H1 (cell line): ENCODE measurements around the gene PTCH2.

ENCODE experiments used
- CREB1 ChIP-seq: IDR thresholded peaks from 2 replicates; pipeline ENCODE4 v1.6.1; 2012; ENCODE audit warnings: inconsistent platforms
- CTCF ChIP-seq, 3 experiments: IDR thresholded peaks; 1 replicate in 2 of 3; 2 replicates in 1 of 3; pipeline versions ENCODE4 v1.5.1 to v1.6.1; 2011; ENCODE audit warnings: low read length in 3 of 3, mild to moderate bottlenecking in 3 of 3, inconsistent platforms in 2 of 3, low read depth in 1 of 3, moderate library complexity in 1 of 3; ENCODE audit not compliant: insufficient read depth in 1 of 3; ENCODE audit errors: control extremely low read depth in 1 of 3
- EGR1 ChIP-seq: IDR thresholded peaks from 2 replicates; pipeline ENCODE4 v1.6.1; 2011; ENCODE audit warnings: low read depth, low read length, borderline replicate concordance
- EP300 ChIP-seq, 2 experiments: IDR thresholded peaks; 1 replicate in 1 of 2; 2 replicates in 1 of 2; pipeline ENCODE4 v1.6.1; 2011 to 2012; ENCODE audit warnings: low read depth in 2 of 2, low read length in 2 of 2, mild to moderate bottlenecking in 2 of 2, borderline replicate concordance in 1 of 2, inconsistent platforms in 1 of 2, moderate library complexity in 1 of 2
- EZH2 ChIP-seq: fragments of 200-600 bp; sonication (generic); IDR thresholded peaks from 2 replicates; pipeline ENCODE4 v1.7.1; 2012; ENCODE audit warnings: low read depth, mild to moderate bottlenecking, moderate library complexity, low read length, inconsistent platforms; ENCODE audit not compliant: severe bottlenecking
- GABPA ChIP-seq: IDR thresholded peaks from 2 replicates; pipeline ENCODE4 v1.6.1; 2011; ENCODE audit warnings: mild to moderate bottlenecking, low read length, moderate library complexity, borderline replicate concordance; ENCODE audit not compliant: insufficient read depth
- HDAC2 ChIP-seq, 2 experiments: fragments of 300-600 bp in 1 of 2; sonication (generic) in 1 of 2; IDR thresholded peaks; 2 replicates each; pipeline ENCODE4 v1.6.1; 2011 to 2012; ENCODE audit warnings: low read depth in 2 of 2, low read length in 2 of 2, mild to moderate bottlenecking in 2 of 2, moderate library complexity in 2 of 2, borderline replicate concordance in 1 of 2, inconsistent platforms in 1 of 2
- MAFK ChIP-seq: IDR thresholded peaks from 2 replicates; pipeline ENCODE4 v1.6.1; 2012; ENCODE audit warnings: low read depth, mild to moderate bottlenecking, improper control_type of control experiment, low read length
- POLR2A ChIP-seq, 2 experiments: IDR thresholded peaks; 1 replicate in 1 of 2; 2 replicates in 1 of 2; pipeline ENCODE4 v1.6.1; 2011; ENCODE audit warnings: low read depth in 2 of 2, low read length in 2 of 2, mild to moderate bottlenecking in 2 of 2; ENCODE audit errors: control extremely low read depth in 1 of 2
- POLR2AphosphoS5 ChIP-seq: IDR thresholded peaks from 2 replicates; pipeline ENCODE4 v1.6.1; 2011; ENCODE audit warnings: low read depth, low read length
- SIN3A ChIP-seq, 2 experiments: IDR thresholded peaks in 1 of 2; conservative IDR thresholded peaks in 1 of 2; 2 replicates each; pipeline ENCODE4 v1.6.1; 2011 to 2012; ENCODE audit warnings: low read length in 2 of 2, improper control_type of control experiment in 1 of 2, low read depth in 1 of 2, mild to moderate bottlenecking in 1 of 2
- SP1 ChIP-seq: IDR thresholded peaks from 2 replicates; pipeline ENCODE4 v1.6.1; 2011; ENCODE audit warnings: low read depth, low read length
- SRF ChIP-seq: IDR thresholded peaks from 2 replicates; pipeline ENCODE4 v1.6.1; 2011; ENCODE audit warnings: mild to moderate bottlenecking, low read depth, low read length, moderate library complexity
- YY1 ChIP-seq: IDR thresholded peaks from 2 replicates; pipeline ENCODE4 v1.6.1; 2011; ENCODE audit warnings: low read depth, mild to moderate bottlenecking, low read length

- no peak for TF ChIP-seq CREB1
- TF ChIP-seq MAFK: no peak
- no peak for TF ChIP-seq CTCF (IDR thresholded peaks at IDR 0.05; ENCODE audit: control extremely low read depth in 1 of 3, insufficient read depth in 1 of 3, low read depth in 1 of 3, low read length in 3 of 3)
- no peak for TF ChIP-seq SIN3A (conservative IDR thresholded peaks at IDR 0.05 in 1 of 2, IDR thresholded peaks at IDR 0.05 in 1 of 2; ENCODE audit: low read depth in 1 of 2, low read length in 2 of 2)
- TF ChIP-seq POLR2AphosphoS5: no peak
- no peak for TF ChIP-seq POLR2A (IDR thresholded peaks at IDR 0.05; ENCODE audit: control extremely low read depth in 1 of 2, low read depth in 2 of 2, low read length in 2 of 2)
- TF ChIP-seq EZH2: no peak
- TF ChIP-seq GABPA: no peak
- no peak for TF ChIP-seq SRF
- TF ChIP-seq SP1: no peak
- TF ChIP-seq YY1: no peak
- TF ChIP-seq EP300 (IDR thresholded peaks at IDR 0.05; ENCODE audit: borderline replicate concordance in 1 of 2, low read depth in 2 of 2, low read length in 2 of 2): no peak
- no peak for TF ChIP-seq HDAC2 (IDR thresholded peaks at IDR 0.05; ENCODE audit: borderline replicate concordance in 1 of 2, low read depth in 2 of 2, low read length in 2 of 2)
- no peak for TF ChIP-seq EGR1
Measured at GRCh38 chr1:44826375-44827196, 16.5 kb downstream of the PTCH2 start.
